ENCODE results near the gene MGAT3. TPM values are rescaled to one million over a fixed set of nuclear protein-coding genes. Genes with fewer than 3 reads are reported as not detected.

MGAT3 gene
- total RNA-seq, 1 experiment from 2014 or later, result 5.0 TPM

GRCh38 chr22:39498368-39498767 is 41.6 kb downstream of the MGAT3 start:
- no CpG with 5 or more reads among the region's 2 CpGs for WGBS (ENCODE audit: extremely low coverage, insufficient read length, low lambda C conversion rate)
- Histone ChIP-seq H4K91ac (ENCODE audit: insufficient read length, low read depth, low read length) (no peak overlapping the region), H2BK15ac (ENCODE audit: low read depth, low read length) (no peak overlapping the region), H3K4me1 (ENCODE audit: insufficient read depth, low read length) (no peaks in the 10 kb centered on the region; the same call in 1 of the 2 replicates), H3K4ac (ENCODE audit: low read depth, low read length) (no peak overlapping the region), H2BK12ac (ENCODE audit: insufficient read length, low read depth, low read length) (no peak overlapping the region), H3K4me2 (ENCODE audit: insufficient read depth, insufficient read length, low read length) (no peak overlapping the region), H3K23me2 (ENCODE audit: insufficient read length, low read depth, low read length, poor library complexity, severe bottlenecking) (peaks cover 8% of the 10 kb centered on the region), H3K56ac (ENCODE audit: insufficient read length, low read depth, low read length) (no peak overlapping the region), H3T11ph (ENCODE audit: low read length) (no peak overlapping the region), H3K27ac (ENCODE audit: insufficient read length, low read depth, low read length) (no peak overlapping the region), H3K79me2 (ENCODE audit: insufficient read depth, low read length) (no peaks in the 10 kb centered on the region), H2AFZ (ENCODE audit: low read length) (no peak overlapping the region), H2BK120ac (ENCODE audit: low read depth, low read length, poor library complexity, severe bottlenecking) (no peak overlapping the region), H3K9me3 (ENCODE audit: control insufficient read depth, low read depth, low read length) (no peaks in the 10 kb centered on the region), H3K79me1 (ENCODE audit: insufficient read depth, low read depth, low read length, poor library complexity, severe bottlenecking) (no peaks in the 10 kb centered on the region), H4K5ac (ENCODE audit: insufficient read length, low read depth, low read length) (no peak overlapping the region), H3K14ac (ENCODE audit: insufficient read depth, low read length) (no peak overlapping the region), H2AK5ac (ENCODE audit: insufficient read length, low read length) (no peak overlapping the region), H4K8ac (replicated peaks; ENCODE audit: insufficient read length, low read depth, low read length) (no peak overlapping the region), H3K23ac (ENCODE audit: insufficient read length, low read depth, low read length) (no peak overlapping the region), H3K18ac (ENCODE audit: insufficient read length, low read depth, low read length) (no peak overlapping the region), H2BK20ac (ENCODE audit: low read depth, low read length, poor library complexity, severe bottlenecking) (no peak overlapping the region), H2BK5ac (ENCODE audit: insufficient read length, low read length) (no peak overlapping the region), H4K20me1 (ENCODE audit: control insufficient read depth, insufficient read depth, insufficient read length) (no peaks in the 10 kb centered on the region), H3K9ac (ENCODE audit: extremely low read depth, insufficient read length, low read length) (no peak overlapping the region), H3K27me3 (ENCODE audit: insufficient read depth, low read length) (peaks cover 8% of the 10 kb centered on the region)
- Mint-ChIP-seq H3K27ac (no peak overlapping the region), H3K4me1 (peaks cover 7 to 12% of the 10 kb centered on the region in 2 experiments), H3K27me3 (ENCODE audit: low read depth) (peaks cover 84% of the 10 kb centered on the region), H3K36me3 (ENCODE audit: insufficient read depth in 1 of 3, low read depth in 3 of 3) (peaks cover 0 to 2% (median 0%) of the 10 kb centered on the region in 3 experiments; a peak in 1 of 7 replicates), H3K4me3 (no peak overlapping the region), H3K9me3 (peaks cover 0 to 3% of the 10 kb centered on the region in 2 experiments; a peak in 1 of 5 replicates)
- TF ChIP-seq CTCF (conservative IDR thresholded peaks at IDR 0.05), result no peak
- no peak for DNase-seq

Data from H9 (cell line).